Measurements from ENCODE around the gene PSMG1. TPM values are rescaled to one million over a fixed set of nuclear protein-coding genes. Genes with fewer than 3 reads are reported as not detected.
A peak's percentile ranks its signal among the peaks of the same experiment; 100 is the strongest.

PSMG1 gene
- total RNA-seq, 6 experiments from 2014 or later: 60.8 to 81.9 (median 74.4) TPM

GRCh38 chr21:39182016-39182415 lies 1.2 kb downstream of the PSMG1 start:
- peak overlapping the region; percentile 98 for H3K27ac Mint-ChIP-seq
- no peaks in the 10 kb centered on the region for H3K9me3 Mint-ChIP-seq
- TF ChIP-seq, protein P1, sequence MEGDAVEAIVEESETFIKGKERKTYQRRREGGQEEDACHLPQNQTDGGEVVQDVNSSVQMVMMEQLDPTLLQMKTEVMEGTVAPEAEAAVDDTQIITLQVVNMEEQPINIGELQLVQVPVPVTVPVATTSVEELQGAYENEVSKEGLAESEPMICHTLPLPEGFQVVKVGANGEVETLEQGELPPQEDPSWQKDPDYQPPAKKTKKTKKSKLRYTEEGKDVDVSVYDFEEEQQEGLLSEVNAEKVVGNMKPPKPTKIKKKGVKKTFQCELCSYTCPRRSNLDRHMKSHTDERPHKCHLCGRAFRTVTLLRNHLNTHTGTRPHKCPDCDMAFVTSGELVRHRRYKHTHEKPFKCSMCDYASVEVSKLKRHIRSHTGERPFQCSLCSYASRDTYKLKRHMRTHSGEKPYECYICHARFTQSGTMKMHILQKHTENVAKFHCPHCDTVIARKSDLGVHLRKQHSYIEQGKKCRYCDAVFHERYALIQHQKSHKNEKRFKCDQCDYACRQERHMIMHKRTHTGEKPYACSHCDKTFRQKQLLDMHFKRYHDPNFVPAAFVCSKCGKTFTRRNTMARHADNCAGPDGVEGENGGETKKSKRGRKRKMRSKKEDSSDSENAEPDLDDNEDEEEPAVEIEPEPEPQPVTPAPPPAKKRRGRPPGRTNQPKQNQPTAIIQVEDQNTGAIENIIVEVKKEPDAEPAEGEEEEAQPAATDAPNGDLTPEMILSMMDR (IDR thresholded peaks at IDR 0.05): no peak
- peaks cover 29% of the 10 kb centered on the region for H3K36me3 Mint-ChIP-seq (ENCODE audit: low read depth)
- no peak for DNase-seq
- H3K4me1 Mint-ChIP-seq (ENCODE audit: low read depth): peaks cover 49% of the 10 kb centered on the region
- H3K4me3 Mint-ChIP-seq: peak overlapping the region; percentile 98
- H3K27me3 Mint-ChIP-seq (ENCODE audit: insufficient read depth): peaks cover 3% of the 10 kb centered on the region; the same call in 1 of the 2 replicates

- Mint-ChIP-seq H3K4me3 (peak overlapping the region; percentile 98), H3K27ac (no peak overlapping the region), H3K4me1 (ENCODE audit: low read depth) (peaks cover 48% of the 10 kb centered on the region), H3K9me3 (no peaks in the 10 kb centered on the region), H3K27me3 (ENCODE audit: insufficient read depth) (peaks cover 3% of the 10 kb centered on the region; the same call in 1 of the 2 replicates), H3K36me3 (ENCODE audit: low read depth) (peaks cover 29% of the 10 kb centered on the region)
- TF ChIP-seq, protein P1 (IDR thresholded peaks at IDR 0.05): no peak
- no peak for DNase-seq
These were observed 1.9 kb downstream of the PSMG1 start for GRCh38 chr21:39181205-39181818.

GRCh38 chr21:39180429-39181019 lies 2.7 kb downstream of the PSMG1 start:
- H3K36me3 Mint-ChIP-seq (ENCODE audit: low read depth): peaks cover 29% of the 10 kb centered on the region
- TF ChIP-seq, protein P1 (IDR thresholded peaks at IDR 0.05): peak; percentile 67
- H3K4me1 Mint-ChIP-seq (ENCODE audit: low read depth): peaks cover 54% of the 10 kb centered on the region
- H3K9me3 Mint-ChIP-seq: no peaks in the 10 kb centered on the region
- H3K27me3 Mint-ChIP-seq (ENCODE audit: insufficient read depth): peaks cover 3% of the 10 kb centered on the region; the same call in 1 of the 2 replicates
- no peak overlapping the region; the same call in 1 of the 2 replicates for H3K27ac Mint-ChIP-seq
- no peak overlapping the region for H3K4me3 Mint-ChIP-seq
- DNase-seq: peak; percentile 13

- TF ChIP-seq, protein P1 (IDR thresholded peaks at IDR 0.05): no peak
- no peak for DNase-seq
- no peaks in the 10 kb centered on the region for H3K9me3 Mint-ChIP-seq
- no peak overlapping the region for H3K4me3 Mint-ChIP-seq
- peaks cover 39% of the 10 kb centered on the region for H3K36me3 Mint-ChIP-seq (ENCODE audit: low read depth)
- H3K27ac Mint-ChIP-seq: no peak overlapping the region
- H3K27me3 Mint-ChIP-seq (ENCODE audit: insufficient read depth): peaks cover 3% of the 10 kb centered on the region; the same call in 1 of the 2 replicates
- peaks cover 39% of the 10 kb centered on the region for H3K4me1 Mint-ChIP-seq (ENCODE audit: low read depth)
These were observed 4.8 kb downstream of the PSMG1 start for GRCh38 chr21:39178421-39178820.

DNA sequence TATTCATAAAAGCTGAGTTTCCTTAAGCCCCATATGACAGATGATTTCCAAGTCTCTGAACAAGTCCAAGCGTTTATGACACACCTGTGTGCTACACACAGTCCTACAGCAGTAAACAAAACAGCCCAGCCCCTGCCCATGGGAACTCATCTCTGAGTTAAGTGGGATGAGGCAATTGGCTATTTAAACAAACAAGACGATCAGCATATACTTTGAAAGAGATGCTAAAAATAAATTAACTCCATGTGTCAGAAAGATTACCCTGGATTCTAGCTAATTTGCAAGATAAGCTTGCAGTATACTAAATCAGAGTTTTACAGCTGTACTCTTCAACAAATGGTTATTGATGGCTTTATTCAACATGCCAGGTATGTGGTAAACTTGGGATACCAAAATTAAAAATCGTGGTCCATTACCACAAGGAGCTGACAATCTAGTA lies 7.0 kb downstream of the PSMG1 start:
- Mint-ChIP-seq H3K27me3 (ENCODE audit: insufficient read depth) (no peaks in the 10 kb centered on the region), H3K9me3 (no peaks in the 10 kb centered on the region), H3K27ac (peak overlapping the region; percentile 27), H3K4me1 (ENCODE audit: low read depth) (peaks cover 25% of the 10 kb centered on the region), H3K4me3 (no peak overlapping the region), H3K36me3 (ENCODE audit: low read depth) (peaks cover 42% of the 10 kb centered on the region)
- no peak for DNase-seq
- TF ChIP-seq, protein P1 (IDR thresholded peaks at IDR 0.05): no peak
